Spleen (tissue), 7 donors: ENCODE results near the gene CHST12.

ENCODE experiments used
- CTCF ChIP-seq, 11 experiments: fragments of 200-600 bp in 7 of 11; fragments of 450-650 bp in 4 of 11; sonication (generic) in 4 of 11; IDR thresholded peaks in 8 of 11; conservative IDR thresholded peaks in 3 of 11; 1 replicate in 7 of 11; 2 replicates in 4 of 11; pipeline versions ENCODE4 v1.4.0 to v1.8.0; 2016 to 2021; ENCODE audit warnings: antibody characterized with exemption in 11 of 11, inconsistent platforms in 4 of 11, mild to moderate bottlenecking in 1 of 11
- POLR2AphosphoS5 ChIP-seq, 3 donors: sonication (generic); formaldehyde crosslinking; IDR thresholded peaks; one replicate each; pipeline ENCODE4 v1.5.1; 2017; ENCODE audit warnings: antibody characterized with exemption in 3 of 3
- donor health status: DM: no; HTN: no; CAD: no; lungs with moderate emphysema.
- donor health status: DM: no; HTN: no; CAD: no.
- donor health status: DM: no; HTN: no; CAD: no.

- TF ChIP-seq CTCF (IDR thresholded peaks at IDR 0.05 in 8 of 11, conservative IDR thresholded peaks at IDR 0.05 in 3 of 11) (no peak), POLR2AphosphoS5 (IDR thresholded peaks at IDR 0.05) (no peak)
Measured at GRCh38 chr7:2360796-2361195, 42.6 kb upstream of the CHST12 start.
